Effector memory CD8-positive, alpha-beta T cell (primary cell): ENCODE measurements around the gene ADSS1.

Experiments used
- ATAC-seq: fragments of 150-1000 bp; cut with Tn5 transposase; replicated peaks from 2 replicates; pipeline ENCODE4 v1.10.0; 2021; ENCODE audit warnings: mild to moderate bottlenecking, moderate library complexity
- DNase-seq, 3 experiments: peaks; one replicate each; pipeline ENCODE4 v3.0.0; 2021
- H3K27ac Mint-ChIP-seq, 2 donors: one replicate each; pipeline ENCODE4 v1.8.0; 2022; ENCODE audit warnings: mild to moderate bottlenecking in 2 of 2, mixed read lengths in 2 of 2, moderate library complexity in 2 of 2
- H3K27me3 Mint-ChIP-seq, 2 donors: one replicate each; pipeline ENCODE4 v1.8.0; 2022; ENCODE audit warnings: mixed read lengths in 2 of 2
- H3K36me3 Mint-ChIP-seq: one replicate; pipeline ENCODE4 v1.8.0; 2022; ENCODE audit warnings: mild to moderate bottlenecking, moderate library complexity, mixed read lengths; ENCODE audit not compliant: insufficient read depth
- H3K4me1 Mint-ChIP-seq, 2 donors: one replicate each; pipeline ENCODE4 v1.8.0; 2022; ENCODE audit warnings: low read depth in 2 of 2, mixed read lengths in 2 of 2
- H3K4me3 Mint-ChIP-seq, 2 donors: one replicate each; pipeline ENCODE4 v1.8.0; 2022; ENCODE audit warnings: mild to moderate bottlenecking in 2 of 2, mixed read lengths in 2 of 2, moderate library complexity in 2 of 2
- H3K9me3 Mint-ChIP-seq, 2 donors: one replicate each; pipeline ENCODE4 v1.8.0; 2022; ENCODE audit warnings: mixed read lengths in 2 of 2

The ADSS1 gene

DNA sequence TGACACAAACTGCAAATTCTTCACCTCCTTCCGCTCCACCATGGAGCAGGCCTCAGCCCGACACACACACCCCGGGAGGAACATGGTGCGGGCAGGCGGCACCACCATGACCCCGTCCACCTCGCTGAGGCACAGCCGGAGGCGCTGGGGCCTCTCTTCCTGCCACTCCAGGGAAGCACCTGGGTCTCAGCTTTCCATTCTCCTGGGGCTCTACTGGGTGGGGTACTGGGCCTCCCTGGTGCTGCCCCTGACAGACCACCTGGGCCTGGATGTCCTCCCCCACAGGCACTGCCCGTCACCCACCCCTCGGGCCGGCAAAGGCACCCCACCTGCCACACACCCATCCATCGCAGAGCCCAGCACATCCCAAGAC, 61.7 kb downstream of the ADSS1 start:
- ATAC-seq (no peak), DNase-seq (no peak)
- H3K27me3 Mint-ChIP-seq, result no peaks in the 10 kb centered on the region
- no peak overlapping the region for H3K4me3 Mint-ChIP-seq
- H3K27ac Mint-ChIP-seq, result peak overlapping the region; percentile 84 to 85
- H3K9me3 Mint-ChIP-seq, result no peaks in the 10 kb centered on the region
- H3K4me1 Mint-ChIP-seq, result peaks cover 0 to 22% of the 10 kb centered on the region in 2 donors
- H3K36me3 Mint-ChIP-seq, result peaks cover 11% of the 10 kb centered on the region

DNA sequence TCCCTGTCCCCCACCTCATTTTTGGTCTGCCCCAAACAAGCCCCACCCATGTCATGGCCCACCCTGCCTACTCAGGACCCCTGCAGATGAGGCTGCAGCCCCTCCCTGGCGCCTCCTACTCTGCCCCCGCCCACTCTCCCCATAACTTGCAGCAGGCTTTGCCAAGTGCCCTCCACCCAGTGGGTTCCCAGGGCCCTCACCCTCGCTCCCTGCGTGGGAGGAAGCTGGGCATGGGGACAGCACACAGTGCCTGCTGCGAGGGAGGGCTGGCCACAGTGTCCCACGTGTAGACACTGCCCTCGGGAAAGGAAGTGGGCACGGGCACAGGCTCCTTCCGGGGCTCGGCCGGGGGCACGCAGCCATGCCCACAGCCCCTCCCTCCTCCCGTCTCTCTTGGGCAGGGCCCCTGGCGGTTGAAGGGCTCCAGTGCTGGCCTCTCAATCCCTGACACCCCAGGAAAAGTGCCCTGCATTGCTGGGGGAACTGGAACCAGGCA, 62.1 kb downstream of the ADSS1 start:
- Mint-ChIP-seq H3K9me3 (no peaks in the 10 kb centered on the region), H3K27me3 (no peaks in the 10 kb centered on the region), H3K4me3 (peak overlapping the region; percentile 27 to 37), H3K4me1 (peaks cover 4 to 25% of the 10 kb centered on the region in 2 donors), H3K36me3 (peaks cover 11% of the 10 kb centered on the region), H3K27ac (peak overlapping the region; percentile 84 to 85)
- DNase-seq (no peak), ATAC-seq (peak; percentile 91)

DNA sequence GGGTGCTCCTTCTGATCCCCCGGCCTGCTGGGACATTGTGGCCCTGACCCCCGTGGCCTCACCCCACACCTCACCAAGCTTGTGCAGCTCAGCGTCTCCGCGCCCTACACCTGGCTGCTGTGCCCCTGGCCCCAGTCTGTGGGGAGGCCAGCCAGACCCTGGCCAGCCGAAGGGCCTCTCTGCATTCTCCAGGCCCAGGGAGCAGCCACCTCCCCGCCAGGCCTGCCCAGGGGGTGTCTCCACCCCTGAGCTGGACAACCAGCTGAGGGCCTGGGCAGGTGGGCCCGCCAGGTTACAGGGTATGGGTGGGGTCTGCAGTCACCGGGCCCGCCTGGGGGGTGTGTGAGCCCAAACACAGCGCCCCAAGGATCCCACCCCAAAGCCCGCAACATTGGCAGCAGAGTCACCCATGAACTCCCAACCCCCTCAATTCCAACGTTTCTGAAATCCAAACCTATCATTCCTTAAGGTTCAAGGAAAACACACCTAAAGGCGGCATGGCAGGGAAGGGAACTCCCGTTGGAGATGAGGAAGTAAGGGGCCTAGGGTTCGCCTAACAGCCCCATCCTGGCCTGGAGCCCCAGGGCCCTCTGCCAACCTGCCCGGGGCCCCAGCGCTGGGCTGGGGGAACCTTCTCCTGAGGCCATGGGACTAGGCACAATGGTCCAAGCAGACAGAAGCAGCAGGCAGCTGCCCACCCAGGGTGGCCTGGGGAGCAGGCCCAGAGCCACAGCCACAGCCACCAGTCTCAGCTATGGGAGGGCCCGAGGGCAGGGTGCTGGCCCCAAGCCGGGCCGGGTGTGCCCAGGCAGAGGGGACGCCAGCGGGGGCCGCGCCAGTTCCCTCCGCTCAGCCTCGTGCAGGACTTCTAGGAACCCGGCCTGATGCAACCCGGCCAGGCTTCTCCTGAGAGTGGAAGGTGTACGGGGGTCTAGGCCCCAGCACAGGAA, 63.0 kb downstream of the ADSS1 start:
- peaks cover 10 to 29% of the 10 kb centered on the region in 2 donors for H3K4me1 Mint-ChIP-seq

DNA sequence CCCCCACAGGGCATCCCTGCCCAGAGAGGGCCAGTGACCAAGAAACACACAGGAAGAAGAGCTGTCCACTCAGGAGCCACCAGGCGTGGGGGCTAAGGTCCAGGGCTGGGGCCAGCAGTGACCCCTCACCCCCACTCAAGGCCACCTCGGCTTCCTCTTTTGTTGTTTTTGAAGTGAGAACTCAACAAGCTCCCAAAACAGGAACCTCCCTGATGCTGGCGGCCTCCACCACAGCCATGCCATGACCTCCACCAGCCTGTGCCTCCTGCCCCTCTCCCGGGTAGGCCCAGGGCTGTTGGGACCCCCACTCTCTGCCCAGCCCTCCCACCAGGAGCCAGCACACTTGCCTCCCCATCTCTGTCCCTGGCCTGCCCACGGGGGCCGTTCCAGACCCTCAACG, 63.7 kb downstream of the ADSS1 start:
- peak overlapping the region in 1 of 2 donors; percentile 23 for H3K4me3 Mint-ChIP-seq
- peaks cover 11% of the 10 kb centered on the region for H3K36me3 Mint-ChIP-seq
- peaks cover 14 to 32% of the 10 kb centered on the region in 2 donors for H3K4me1 Mint-ChIP-seq
- H3K27ac Mint-ChIP-seq, result peak overlapping the region; percentile 68 to 77
- H3K27me3 Mint-ChIP-seq, result no peaks in the 10 kb centered on the region
- ATAC-seq (no peak), DNase-seq (no peak)
- H3K9me3 Mint-ChIP-seq, result no peaks in the 10 kb centered on the region

More for the DNA sequence above, 63.0 kb downstream of the ADSS1 start:
- H3K27me3 Mint-ChIP-seq, result no peaks in the 10 kb centered on the region
- peaks cover 11% of the 10 kb centered on the region for H3K36me3 Mint-ChIP-seq
- no peaks in the 10 kb centered on the region for H3K9me3 Mint-ChIP-seq
- ATAC-seq, result no peak
- DNase-seq, result no peak
- peak overlapping the region; percentile 84 to 85 for H3K27ac Mint-ChIP-seq
- H3K4me3 Mint-ChIP-seq, result peak overlapping the region in 1 of 2 donors; percentile 37

DNA sequence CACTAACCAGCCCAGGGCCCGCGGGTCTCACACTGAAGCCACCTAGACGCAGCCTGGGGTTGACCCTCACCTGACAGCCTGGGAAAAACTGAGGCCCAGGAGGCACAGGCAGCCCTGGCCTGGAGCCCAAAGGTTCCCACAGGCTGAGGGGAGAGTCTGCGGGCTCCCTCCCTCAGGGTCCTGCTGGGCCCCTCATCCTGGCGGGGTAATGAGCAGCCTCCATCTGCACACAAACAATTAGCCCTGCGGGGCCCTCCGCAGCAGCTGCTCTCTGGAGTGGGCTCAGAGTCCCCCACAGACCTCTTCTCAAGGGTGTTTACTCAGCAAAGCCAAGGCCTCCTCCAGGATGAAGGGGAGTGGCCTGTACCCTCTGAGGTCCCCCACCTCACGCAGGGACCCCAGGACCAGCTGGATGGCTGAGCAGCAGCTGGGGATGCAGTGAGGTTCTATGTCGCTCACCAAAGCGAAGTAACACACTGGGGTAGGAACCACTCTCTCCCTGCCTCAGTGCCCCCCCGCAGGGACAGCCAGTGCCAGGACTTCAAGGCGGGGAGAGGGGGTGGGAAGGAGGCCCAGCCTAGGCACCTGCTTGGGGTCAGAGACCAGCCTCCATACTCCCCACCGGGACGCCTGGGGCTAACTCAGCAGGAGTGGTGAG, 64.3 kb downstream of the ADSS1 start:
- Mint-ChIP-seq H3K4me3 (peak overlapping the region in 1 of 2 donors; percentile 23), H3K4me1 (peaks cover 19 to 37% of the 10 kb centered on the region in 2 donors), H3K36me3 (peaks cover 11% of the 10 kb centered on the region), H3K27me3 (no peaks in the 10 kb centered on the region), H3K9me3 (no peaks in the 10 kb centered on the region), H3K27ac (peak overlapping the region; percentile 68 to 77)
- DNase-seq (no peak), ATAC-seq (no peak)

DNA sequence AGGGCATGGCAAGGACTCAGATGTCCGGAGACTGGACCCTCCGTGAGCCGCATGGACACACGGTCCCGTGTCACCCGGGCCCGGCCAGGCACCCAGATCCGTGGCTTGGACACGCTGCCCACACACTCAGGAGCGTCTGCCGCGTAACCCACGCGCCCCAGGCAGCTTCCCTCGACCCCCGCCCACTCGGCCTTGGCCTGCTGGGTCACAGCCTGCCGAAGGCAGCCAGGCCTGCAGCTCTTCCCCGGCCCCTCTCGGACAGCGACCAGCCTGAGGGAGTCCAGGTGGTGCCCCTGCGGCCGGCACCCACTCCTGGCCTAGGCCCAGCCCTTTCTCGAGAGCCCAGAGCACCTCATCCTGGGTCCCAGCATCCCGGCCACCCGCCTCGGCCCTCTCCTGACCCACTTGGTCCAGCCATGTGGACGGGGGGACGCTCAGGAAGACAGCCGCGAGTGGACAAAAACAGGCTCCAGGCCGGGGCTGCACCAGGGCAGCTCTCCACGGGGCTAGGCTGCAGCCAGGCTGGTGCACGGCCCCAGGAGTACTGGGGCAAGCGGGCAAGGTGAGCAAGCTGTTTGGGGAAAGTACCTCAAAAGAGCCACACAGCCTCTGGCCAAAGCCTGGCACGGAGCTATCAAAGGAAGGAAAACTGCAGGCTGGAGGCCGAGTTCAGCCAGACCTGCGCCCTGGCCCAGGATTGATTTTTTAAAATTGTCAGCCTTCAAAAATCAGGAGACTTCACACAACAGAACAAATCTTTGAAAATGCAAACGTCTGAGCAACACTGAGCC, 65.0 kb downstream of the ADSS1 start:
- H3K4me1 Mint-ChIP-seq, result peaks cover 25 to 42% of the 10 kb centered on the region in 2 donors

DNA sequence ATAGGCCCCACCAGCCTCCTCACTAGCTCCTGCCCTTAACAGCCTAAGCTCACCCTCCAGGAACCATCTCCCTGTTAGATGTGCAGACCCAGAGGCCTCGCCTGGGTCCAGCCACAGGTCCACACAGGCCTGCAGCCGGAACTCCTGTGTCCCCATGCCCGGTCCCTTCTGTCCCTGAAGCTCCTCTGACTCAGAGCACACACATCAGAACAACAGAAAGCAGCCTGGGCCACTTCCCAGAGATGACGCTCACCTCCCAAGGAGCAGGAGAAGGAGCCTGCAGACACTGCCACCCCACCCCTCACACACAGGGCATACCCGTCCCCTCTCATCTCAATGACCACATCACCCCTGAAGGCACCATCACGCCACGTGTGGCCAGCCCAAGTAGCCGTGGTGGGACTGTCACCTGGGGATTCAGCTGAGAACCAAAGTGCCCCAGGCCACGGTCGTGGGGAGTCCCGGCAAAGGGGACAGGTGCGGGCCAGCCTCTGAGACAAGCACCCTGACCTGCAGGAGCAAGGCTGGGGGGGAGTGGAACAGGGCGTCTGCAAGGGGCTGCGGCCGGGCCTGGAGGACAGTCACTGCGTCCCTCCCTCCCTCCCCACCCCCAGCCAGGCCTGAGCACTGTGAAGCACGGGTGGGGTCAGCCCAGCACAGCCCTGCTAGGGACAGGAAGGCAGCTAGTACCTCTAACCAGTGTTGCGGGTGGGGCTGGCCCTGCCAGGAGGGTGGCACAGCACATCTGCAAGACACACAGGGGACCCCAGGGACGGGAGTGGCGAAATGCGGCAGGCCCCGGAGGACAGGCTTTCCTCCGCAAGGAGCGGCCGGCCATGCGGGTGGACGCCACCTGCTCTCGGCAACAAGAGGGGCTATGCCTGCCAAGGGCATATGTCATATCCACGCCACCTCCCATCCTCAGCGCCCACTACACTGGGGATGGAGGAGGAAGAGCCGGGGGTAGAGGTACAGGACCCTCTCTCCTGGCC, 66.0 kb downstream of the ADSS1 start:
- ATAC-seq, result no peak
- no peak overlapping the region for H3K27ac Mint-ChIP-seq
- H3K4me1 Mint-ChIP-seq, result peaks cover 31 to 47% of the 10 kb centered on the region in 2 donors
- H3K9me3 Mint-ChIP-seq, result no peaks in the 10 kb centered on the region
- H3K36me3 Mint-ChIP-seq, result peaks cover 16% of the 10 kb centered on the region
- DNase-seq, result no peak
- H3K27me3 Mint-ChIP-seq, result no peaks in the 10 kb centered on the region
- no peak overlapping the region for H3K4me3 Mint-ChIP-seq

More for the DNA sequence above, 65.0 kb downstream of the ADSS1 start:
- no peaks in the 10 kb centered on the region for H3K9me3 Mint-ChIP-seq
- H3K27me3 Mint-ChIP-seq, result no peaks in the 10 kb centered on the region
- peaks cover 15% of the 10 kb centered on the region for H3K36me3 Mint-ChIP-seq
- H3K4me3 Mint-ChIP-seq, result no peak overlapping the region
- DNase-seq, result no peak
- peak overlapping the region in 1 of 2 donors; percentile 77 for H3K27ac Mint-ChIP-seq
- no peak for ATAC-seq

DNA sequence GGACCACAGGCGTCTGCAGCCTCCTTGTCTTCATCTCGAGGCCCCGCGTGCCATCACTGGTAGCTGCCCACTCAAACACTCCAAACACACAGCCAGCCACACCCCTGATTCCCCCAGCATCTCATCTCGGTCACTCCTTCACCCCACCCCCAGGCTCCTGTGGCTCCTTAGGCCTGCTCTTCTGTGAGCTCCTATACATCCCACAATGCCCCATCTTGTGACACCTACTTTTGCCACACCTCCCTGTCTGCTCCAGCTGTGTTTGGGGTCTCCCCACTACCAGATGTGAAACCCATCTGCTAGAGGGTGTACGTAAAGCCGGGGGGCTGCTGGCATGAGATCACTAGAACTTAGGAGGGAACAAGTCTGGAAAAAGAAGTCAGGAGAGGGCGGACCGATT, 67.4 kb downstream of the ADSS1 start:
- Mint-ChIP-seq H3K9me3 (no peaks in the 10 kb centered on the region), H3K4me1 (peaks cover 31 to 46% of the 10 kb centered on the region in 2 donors), H3K4me3 (peak overlapping the region in 1 of 2 donors; percentile 38), H3K27ac (peak overlapping the region in 1 of 2 donors; percentile 69), H3K36me3 (peaks cover 19% of the 10 kb centered on the region), H3K27me3 (no peaks in the 10 kb centered on the region)
- no peak for DNase-seq
- no peak for ATAC-seq

DNA sequence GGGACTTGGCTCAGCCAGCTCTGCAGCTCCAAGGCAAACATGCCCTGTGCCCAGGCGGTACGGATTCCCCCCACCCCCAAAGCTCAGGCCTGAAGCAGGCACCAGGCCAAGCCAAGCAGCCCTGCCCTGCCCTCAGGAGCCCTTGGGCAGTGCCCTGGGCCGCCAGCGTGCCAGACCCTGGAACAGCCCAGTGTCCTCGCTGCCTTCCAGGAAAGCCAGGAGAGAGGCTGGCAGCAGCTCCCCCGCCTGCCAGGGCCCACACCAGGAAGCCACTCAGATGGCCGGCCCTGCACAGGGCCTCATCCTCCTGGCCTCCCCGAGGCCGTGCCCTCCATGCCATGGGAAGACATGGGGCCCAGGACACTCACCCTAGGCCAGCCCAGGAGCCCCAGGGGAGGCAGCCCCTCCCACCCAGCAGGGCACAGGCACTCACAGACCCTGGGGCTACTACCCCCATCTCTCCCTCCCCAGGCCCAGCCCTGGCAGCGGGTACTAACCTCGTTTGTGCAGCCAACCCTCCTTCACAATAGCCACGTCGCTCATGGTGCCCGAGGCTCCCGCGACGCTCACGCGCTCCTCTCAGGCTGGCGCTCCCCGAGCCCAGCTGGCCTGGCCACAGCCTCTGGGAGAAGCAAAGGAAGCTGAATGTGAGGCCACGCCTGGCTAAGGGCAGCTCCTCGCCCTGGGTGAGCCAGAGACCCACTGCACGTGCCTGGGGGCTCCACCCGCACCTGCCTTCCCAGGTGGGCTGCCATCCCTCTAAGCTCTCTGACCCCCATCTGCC, 68.3 kb downstream of the ADSS1 start:
- no peaks in the 10 kb centered on the region for H3K9me3 Mint-ChIP-seq
- peaks cover 24% of the 10 kb centered on the region for H3K36me3 Mint-ChIP-seq
- H3K27me3 Mint-ChIP-seq, result no peaks in the 10 kb centered on the region
- peak overlapping the region; percentile 88 for H3K27ac Mint-ChIP-seq
- H3K4me1 Mint-ChIP-seq, result peaks cover 31 to 44% of the 10 kb centered on the region in 2 donors
- ATAC-seq (no peak), DNase-seq (no peak)
- H3K4me3 Mint-ChIP-seq, result peak overlapping the region; percentile 87 to 89

DNA sequence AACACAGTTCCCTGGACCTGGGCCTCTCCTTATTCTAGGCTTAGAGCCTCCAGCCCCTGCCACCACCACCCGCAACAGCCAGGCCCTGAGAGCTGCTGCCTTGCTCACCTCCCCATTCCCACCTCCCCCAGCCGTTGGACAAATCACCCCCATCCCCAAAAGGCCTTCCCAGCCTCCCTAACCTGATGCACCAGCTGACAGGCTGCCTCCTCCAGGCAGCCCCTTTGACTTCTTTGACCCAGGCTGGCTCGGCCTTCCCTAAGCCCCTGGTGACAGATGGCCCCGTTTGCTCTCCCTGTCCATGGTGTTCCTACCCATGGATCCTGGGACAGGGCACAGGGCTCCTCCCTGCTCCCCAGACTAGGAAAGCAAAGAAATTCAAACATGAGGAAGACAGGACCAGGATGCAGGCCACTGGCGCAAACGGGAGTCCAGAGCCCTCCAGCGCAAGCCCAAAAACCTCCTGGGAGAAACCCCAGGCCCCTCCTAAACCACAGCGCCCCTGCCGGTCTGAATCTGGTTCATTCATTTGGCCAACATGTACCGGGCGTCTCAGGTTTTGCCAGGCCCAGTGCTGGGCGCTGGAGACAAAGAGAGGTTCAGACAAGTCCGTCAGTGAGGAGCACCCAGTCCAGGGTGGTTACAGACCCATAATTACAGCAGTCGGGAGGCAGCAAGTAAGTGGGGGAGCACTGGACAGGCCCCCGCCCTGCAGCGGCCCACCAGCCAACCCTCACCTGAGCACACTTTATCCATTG, 69.1 kb downstream of the ADSS1 start:
- H3K27ac Mint-ChIP-seq, result peak overlapping the region; percentile 88
- H3K9me3 Mint-ChIP-seq, result no peaks in the 10 kb centered on the region
- peaks cover 26% of the 10 kb centered on the region for H3K36me3 Mint-ChIP-seq
- ATAC-seq, result no peak
- H3K4me1 Mint-ChIP-seq, result peaks cover 31 to 40% of the 10 kb centered on the region in 2 donors
- H3K4me3 Mint-ChIP-seq, result peak overlapping the region; percentile 87 to 89
- DNase-seq, result no peak
- no peaks in the 10 kb centered on the region for H3K27me3 Mint-ChIP-seq

DNA sequence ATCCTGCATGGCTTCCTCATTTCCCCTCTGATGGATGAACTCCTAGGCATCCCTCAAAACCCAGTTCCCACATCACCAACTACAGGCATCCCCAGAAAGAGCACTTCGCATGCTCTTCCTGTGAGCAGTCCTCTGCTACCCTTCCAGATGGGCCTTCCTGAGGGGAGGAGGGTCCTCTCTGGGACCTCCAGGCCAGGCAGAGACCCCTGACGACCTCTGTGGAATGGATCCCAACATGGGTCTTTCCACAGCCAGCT, 69.6 kb downstream of the ADSS1 start:
- Mint-ChIP-seq H3K36me3 (peaks cover 26% of the 10 kb centered on the region), H3K4me3 (peak overlapping the region; percentile 87 to 89), H3K27ac (peak overlapping the region; percentile 88), H3K9me3 (no peaks in the 10 kb centered on the region), H3K4me1 (peaks cover 31 to 38% of the 10 kb centered on the region in 2 donors), H3K27me3 (no peaks in the 10 kb centered on the region)
- DNase-seq (no peak), ATAC-seq (no peak)
